Measurements from ENCODE around the gene TECTA.
A peak's percentile ranks its signal among the peaks of the same experiment; 100 is the strongest.

DNA sequence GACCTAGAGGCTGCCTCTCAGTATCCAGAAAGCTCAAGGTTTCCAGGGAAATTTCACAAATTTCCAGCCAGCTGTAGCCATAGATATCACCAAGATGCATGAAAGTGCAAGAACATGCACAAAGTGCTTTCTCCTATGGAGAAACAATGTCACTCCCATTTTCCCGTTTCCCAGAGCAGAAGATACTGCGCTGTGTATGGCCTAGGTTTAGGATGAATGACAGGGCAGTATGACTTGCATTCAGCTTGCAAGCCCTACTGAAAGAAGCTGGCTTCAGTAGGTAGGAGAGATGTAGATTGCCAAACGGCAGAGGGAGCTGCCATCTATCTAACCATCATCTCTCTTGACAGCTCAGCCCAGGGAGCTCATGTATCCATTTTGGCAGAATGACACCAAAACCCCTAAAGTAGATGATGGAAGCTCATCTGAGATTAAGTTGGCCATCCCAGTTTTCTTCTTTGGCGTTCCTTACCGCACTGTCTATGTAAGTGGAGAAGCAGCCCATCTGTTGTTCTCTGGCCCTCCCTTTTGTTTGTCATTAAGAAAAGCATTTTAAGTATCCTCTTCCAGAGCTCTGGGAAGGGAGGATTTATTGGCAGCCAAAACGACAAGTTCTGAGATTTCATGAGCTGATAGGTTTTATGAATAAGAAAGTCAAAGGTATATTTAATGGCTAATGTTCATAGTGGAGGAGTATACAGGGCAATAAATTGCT is 4.6 kb downstream of the TECTA start:
- TF ChIP-seq YY1 (IDR thresholded peaks at IDR 0.05; ENCODE audit: low read depth, low read length) (no peak), TAF1 (IDR thresholded peaks at IDR 0.05; ENCODE audit: low read depth, low read length) (no peak), POLR2A (IDR thresholded peaks at IDR 0.05; ENCODE audit: control extremely low read depth in 1 of 2, low read depth in 2 of 2, low read length in 2 of 2) (no peak), TEAD4 (IDR thresholded peaks at IDR 0.05; ENCODE audit: low read depth, low read length) (no peak), EZH2 (IDR thresholded peaks at IDR 0.05; ENCODE audit: low read depth, low read length, severe bottlenecking) (no peak), RXRA (IDR thresholded peaks at IDR 0.05; ENCODE audit: insufficient read depth, low read depth, low read length) (no peak), HDAC6 (IDR thresholded peaks at IDR 0.05; ENCODE audit: low read depth, low read length) (no peak), POLR2AphosphoS5 (IDR thresholded peaks at IDR 0.05; ENCODE audit: low read depth, low read length) (no peak), KDM1A (IDR thresholded peaks at IDR 0.05; ENCODE audit: borderline replicate concordance, low read length) (no peak), PHF8 (conservative IDR thresholded peaks at IDR 0.05; ENCODE audit: low read depth, low read length) (no peak)
- TF ChIP-seq, protein P1, sequence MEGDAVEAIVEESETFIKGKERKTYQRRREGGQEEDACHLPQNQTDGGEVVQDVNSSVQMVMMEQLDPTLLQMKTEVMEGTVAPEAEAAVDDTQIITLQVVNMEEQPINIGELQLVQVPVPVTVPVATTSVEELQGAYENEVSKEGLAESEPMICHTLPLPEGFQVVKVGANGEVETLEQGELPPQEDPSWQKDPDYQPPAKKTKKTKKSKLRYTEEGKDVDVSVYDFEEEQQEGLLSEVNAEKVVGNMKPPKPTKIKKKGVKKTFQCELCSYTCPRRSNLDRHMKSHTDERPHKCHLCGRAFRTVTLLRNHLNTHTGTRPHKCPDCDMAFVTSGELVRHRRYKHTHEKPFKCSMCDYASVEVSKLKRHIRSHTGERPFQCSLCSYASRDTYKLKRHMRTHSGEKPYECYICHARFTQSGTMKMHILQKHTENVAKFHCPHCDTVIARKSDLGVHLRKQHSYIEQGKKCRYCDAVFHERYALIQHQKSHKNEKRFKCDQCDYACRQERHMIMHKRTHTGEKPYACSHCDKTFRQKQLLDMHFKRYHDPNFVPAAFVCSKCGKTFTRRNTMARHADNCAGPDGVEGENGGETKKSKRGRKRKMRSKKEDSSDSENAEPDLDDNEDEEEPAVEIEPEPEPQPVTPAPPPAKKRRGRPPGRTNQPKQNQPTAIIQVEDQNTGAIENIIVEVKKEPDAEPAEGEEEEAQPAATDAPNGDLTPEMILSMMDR (IDR thresholded peaks at IDR 0.05; ENCODE audit: control extremely low read depth in 1 of 3, insufficient read depth in 1 of 3, low read depth in 1 of 3, low read length in 3 of 3), result peak in 1 of 3 experiments; percentile 3; a peak in 1 of 4 replicates
- TF ChIP-seq, protein P2, sequence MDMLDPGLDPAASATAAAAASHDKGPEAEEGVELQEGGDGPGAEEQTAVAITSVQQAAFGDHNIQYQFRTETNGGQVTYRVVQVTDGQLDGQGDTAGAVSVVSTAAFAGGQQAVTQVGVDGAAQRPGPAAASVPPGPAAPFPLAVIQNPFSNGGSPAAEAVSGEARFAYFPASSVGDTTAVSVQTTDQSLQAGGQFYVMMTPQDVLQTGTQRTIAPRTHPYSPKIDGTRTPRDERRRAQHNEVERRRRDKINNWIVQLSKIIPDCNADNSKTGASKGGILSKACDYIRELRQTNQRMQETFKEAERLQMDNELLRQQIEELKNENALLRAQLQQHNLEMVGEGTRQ (IDR thresholded peaks at IDR 0.05; ENCODE audit: low read length), result no peak

Data from H1 (cell line).